H1 (cell line): ENCODE measurements around the gene GAD2. TPM values are rescaled to one million over a fixed set of nuclear protein-coding genes. Genes with fewer than 3 reads are reported as not detected.

ENCODE experiments used
- ASH2L ChIP-seq: fragments of 200-600, 300-600 bp; sonication (generic); IDR thresholded peaks from one replicate; pipeline ENCODE4 v1.7.1; 2017; ENCODE audit warnings: low read length
- CTBP2 ChIP-seq: IDR thresholded peaks from 2 replicates; pipeline ENCODE4 v1.7.0; 2011; ENCODE audit warnings: borderline replicate concordance, mild to moderate bottlenecking, moderate library complexity, mixed read lengths, low read length; ENCODE audit not compliant: insufficient read depth, insufficient read length
- EP300 ChIP-seq, 2 experiments: IDR thresholded peaks; 1 replicate in 1 of 2; 2 replicates in 1 of 2; pipeline ENCODE4 v1.6.1; 2011 to 2012; ENCODE audit warnings: low read depth in 2 of 2, low read length in 2 of 2, mild to moderate bottlenecking in 2 of 2, borderline replicate concordance in 1 of 2, inconsistent platforms in 1 of 2, moderate library complexity in 1 of 2
- NRF1 ChIP-seq: IDR thresholded peaks from 2 replicates; pipeline ENCODE4 v1.6.1; 2011; ENCODE audit warnings: mild to moderate bottlenecking, low read depth, low read length, improper control_type of control experiment
- POLR2AphosphoS5 ChIP-seq: IDR thresholded peaks from 2 replicates; pipeline ENCODE4 v1.6.1; 2011; ENCODE audit warnings: low read depth, low read length
- RNF2 ChIP-seq: fragments of 200-900, 300-1000 bp; sonication (generic); IDR thresholded peaks from 2 replicates; pipeline ENCODE4 v1.7.1; 2016; ENCODE audit warnings: borderline replicate concordance, low read depth, mild to moderate bottlenecking, antibody characterized with exemption, low read length; ENCODE audit not compliant: poor library complexity, severe bottlenecking; ENCODE audit errors: missing control alignments
- SAP30 ChIP-seq: fragments of 300-600 bp; sonication (generic); IDR thresholded peaks from 2 replicates; pipeline ENCODE4 v1.7.1; 2012; ENCODE audit warnings: low read length, moderate library complexity, mild to moderate bottlenecking, inconsistent platforms; ENCODE audit not compliant: insufficient read depth, insufficient replicate concordance
- SUZ12 ChIP-seq: fragments of 200-600 bp; sonication (generic); IDR thresholded peaks from 2 replicates; pipeline ENCODE4 v1.6.1; 2012; ENCODE audit warnings: mild to moderate bottlenecking, inconsistent platforms, low read length, moderate library complexity, mixed read lengths
- TEAD4 ChIP-seq: IDR thresholded peaks from 2 replicates; pipeline ENCODE4 v1.6.1; 2012; ENCODE audit warnings: low read depth, low read length, inconsistent platforms, mixed read lengths
- polyA plus RNA-seq, 7 experiments: library from polyadenylated mRNA; depleted of rRNA in 3 of 7; stranded (reverse) in 5 of 7; unstranded in 2 of 7; fragments of >200 nt in 5 of 7; fragments of 200-250 nt in 2 of 7; gene quantifications; 1 replicate in 5 of 7; 2 replicates in 1 of 7; 4 replicates in 1 of 7; pipeline versions ENCODE4 v1.2.1 to v1.2.3, GENCODE V29; 2011 to 2013; ENCODE audit warnings: missing spikeins in 2 of 7, mixed read lengths in 2 of 7
- total RNA-seq: library from RNA; stranded (reverse); fragmentation: NEBNext Ultra II Directional; extraction: Animal tissue kit (Norgen Biotek cat#: 25700); gene quantifications from 2 replicates; pipeline ENCODE4 v1.2.1, GENCODE V29; 2021
- TF ChIP-seq, protein P1 (sequence below): IDR thresholded peaks from 2 replicates; pipeline ENCODE4 v1.6.1; 2012; ENCODE audit warnings: low read length, inconsistent platforms

The GAD2 gene
- total and polyA plus RNA-seq, 2 of the 8 experiments (the other 6 are each of a cell fraction or from before 2014, with no cell fraction given), result 0.30 to 0.47 TPM

DNA sequence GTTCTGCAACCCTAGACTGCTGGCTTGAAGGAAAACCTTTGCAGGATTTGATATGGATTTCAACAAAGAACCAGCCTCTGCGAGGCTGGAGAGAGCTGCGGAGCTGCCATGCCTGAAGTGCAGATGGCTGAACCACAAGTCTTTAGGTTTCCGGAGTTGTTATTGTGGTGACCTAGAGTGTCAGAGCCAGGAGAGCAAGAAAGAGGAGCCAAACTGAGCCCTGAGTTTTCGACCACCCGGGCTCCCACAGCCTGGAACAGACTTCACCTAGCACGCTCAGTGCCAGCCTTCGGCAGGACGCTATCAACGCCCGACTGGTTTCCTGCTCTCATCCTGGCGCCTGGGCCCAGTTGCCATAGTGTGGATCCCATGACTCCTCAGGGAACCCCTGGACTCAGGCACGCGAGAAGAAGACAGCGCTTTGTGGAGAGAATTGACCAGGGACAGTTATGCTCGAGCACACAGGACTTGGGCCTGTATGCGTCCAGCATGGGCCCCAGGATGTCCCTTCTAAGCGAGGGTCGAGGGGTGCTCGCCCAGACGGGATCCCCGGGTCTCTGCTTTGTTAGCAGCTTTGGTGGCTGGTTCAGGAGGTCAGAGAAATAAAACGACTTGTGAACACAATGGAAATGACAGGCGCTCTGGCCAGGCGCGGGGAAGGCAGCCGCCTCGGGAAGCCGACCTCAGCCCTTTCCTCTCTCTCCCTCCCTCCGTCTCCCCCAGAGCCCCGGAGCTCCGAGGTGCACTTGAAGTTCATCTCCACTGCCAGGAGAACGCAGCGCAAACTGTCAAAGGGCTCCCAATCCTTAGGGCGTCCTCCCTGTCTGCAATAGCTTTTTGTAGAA, 1.8 kb upstream of the GAD2 start (continued):
- TF ChIP-seq, protein P1, sequence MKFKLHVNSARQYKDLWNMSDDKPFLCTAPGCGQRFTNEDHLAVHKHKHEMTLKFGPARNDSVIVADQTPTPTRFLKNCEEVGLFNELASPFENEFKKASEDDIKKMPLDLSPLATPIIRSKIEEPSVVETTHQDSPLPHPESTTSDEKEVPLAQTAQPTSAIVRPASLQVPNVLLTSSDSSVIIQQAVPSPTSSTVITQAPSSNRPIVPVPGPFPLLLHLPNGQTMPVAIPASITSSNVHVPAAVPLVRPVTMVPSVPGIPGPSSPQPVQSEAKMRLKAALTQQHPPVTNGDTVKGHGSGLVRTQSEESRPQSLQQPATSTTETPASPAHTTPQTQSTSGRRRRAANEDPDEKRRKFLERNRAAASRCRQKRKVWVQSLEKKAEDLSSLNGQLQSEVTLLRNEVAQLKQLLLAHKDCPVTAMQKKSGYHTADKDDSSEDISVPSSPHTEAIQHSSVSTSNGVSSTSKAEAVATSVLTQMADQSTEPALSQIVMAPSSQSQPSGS, result no peak
- TF ChIP-seq POLR2AphosphoS5, result no peak
- no peak for TF ChIP-seq RNF2
- no peak for TF ChIP-seq TEAD4
- TF ChIP-seq SUZ12, result peak; percentile 2; the same call in 1 of the 2 replicates
- peak; percentile 46 for TF ChIP-seq CTBP2
- TF ChIP-seq ASH2L, result no peak
- TF ChIP-seq NRF1, result no peak
- peak; percentile 32 for TF ChIP-seq SAP30
- no peak for TF ChIP-seq EP300 (IDR thresholded peaks at IDR 0.05; ENCODE audit: borderline replicate concordance in 1 of 2, low read depth in 2 of 2, low read length in 2 of 2)
